ENCODE measurements around the gene TOMM40.

TOMM40 gene

DNA sequence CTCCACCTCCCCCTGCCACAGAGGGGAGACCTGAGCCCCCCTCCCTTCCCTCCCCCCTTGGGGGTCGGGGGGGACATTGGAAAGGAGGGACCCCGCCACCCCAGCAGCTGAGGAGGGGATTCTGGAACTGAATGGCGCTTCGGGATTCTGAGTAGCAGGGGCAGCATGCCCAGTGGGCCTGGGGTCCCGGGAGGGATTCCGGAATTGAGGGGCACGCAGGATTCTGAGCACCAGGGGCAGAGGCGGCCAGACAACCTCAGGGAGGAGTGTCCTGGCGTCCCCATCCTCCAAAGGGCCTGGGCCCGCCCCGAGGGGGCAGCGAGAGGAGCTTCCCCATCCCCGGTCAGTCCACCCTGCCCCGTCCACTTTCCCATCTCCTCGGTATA lies 12.2 kb downstream of the TOMM40 start:
- no peak for TF ChIP-seq NFRKB (IDR thresholded peaks at IDR 0.05)
- TF ChIP-seq ZNF384 (IDR thresholded peaks at IDR 0.05) = no peak
- TF ChIP-seq TARDBP (IDR thresholded peaks at IDR 0.05) = no peak
- TF ChIP-seq SP1 (IDR thresholded peaks at IDR 0.05) = no peak
- no peak for TF ChIP-seq LEF1 (IDR thresholded peaks at IDR 0.05; ENCODE audit: borderline replicate concordance)
- TF ChIP-seq SUZ12 (IDR thresholded peaks at IDR 0.05) = no peak
- TF ChIP-seq FOXM1 (IDR thresholded peaks at IDR 0.05; ENCODE audit: borderline replicate concordance) = no peak
- no peak for TF ChIP-seq ARNT (IDR thresholded peaks at IDR 0.05)
- no peak for TF ChIP-seq ELF4 (IDR thresholded peaks at IDR 0.05)
- TF ChIP-seq BHLHE40 (IDR thresholded peaks at IDR 0.05; ENCODE audit: borderline replicate concordance) = no peak
- TF ChIP-seq, protein P1, sequence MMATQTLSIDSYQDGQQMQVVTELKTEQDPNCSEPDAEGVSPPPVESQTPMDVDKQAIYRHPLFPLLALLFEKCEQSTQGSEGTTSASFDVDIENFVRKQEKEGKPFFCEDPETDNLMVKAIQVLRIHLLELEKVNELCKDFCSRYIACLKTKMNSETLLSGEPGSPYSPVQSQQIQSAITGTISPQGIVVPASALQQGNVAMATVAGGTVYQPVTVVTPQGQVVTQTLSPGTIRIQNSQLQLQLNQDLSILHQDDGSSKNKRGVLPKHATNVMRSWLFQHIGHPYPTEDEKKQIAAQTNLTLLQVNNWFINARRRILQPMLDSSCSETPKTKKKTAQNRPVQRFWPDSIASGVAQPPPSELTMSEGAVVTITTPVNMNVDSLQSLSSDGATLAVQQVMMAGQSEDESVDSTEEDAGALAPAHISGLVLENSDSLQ (IDR thresholded peaks at IDR 0.05) = no peak
- TF ChIP-seq CTBP1 (IDR thresholded peaks at IDR 0.05; ENCODE audit: borderline replicate concordance) = no peak
- TF ChIP-seq L3MBTL2 (conservative IDR thresholded peaks at IDR 0.05) = no peak
- ChIA-PET CTCF (interaction anchor here (1.5 to 2.3 kb wide), 2 partner anchors 46 to 49 kb away, joined by 6 read pairs; no protein-coding TSS in a partner anchor), POLR2A (interaction anchor here (0.9 kb wide), 1 partner anchor 51 kb away, joined by 3 read pairs; no protein-coding TSS in a partner anchor)
- DNase-seq (ENCODE audit: extremely low spot score) = no peak

DNA sequence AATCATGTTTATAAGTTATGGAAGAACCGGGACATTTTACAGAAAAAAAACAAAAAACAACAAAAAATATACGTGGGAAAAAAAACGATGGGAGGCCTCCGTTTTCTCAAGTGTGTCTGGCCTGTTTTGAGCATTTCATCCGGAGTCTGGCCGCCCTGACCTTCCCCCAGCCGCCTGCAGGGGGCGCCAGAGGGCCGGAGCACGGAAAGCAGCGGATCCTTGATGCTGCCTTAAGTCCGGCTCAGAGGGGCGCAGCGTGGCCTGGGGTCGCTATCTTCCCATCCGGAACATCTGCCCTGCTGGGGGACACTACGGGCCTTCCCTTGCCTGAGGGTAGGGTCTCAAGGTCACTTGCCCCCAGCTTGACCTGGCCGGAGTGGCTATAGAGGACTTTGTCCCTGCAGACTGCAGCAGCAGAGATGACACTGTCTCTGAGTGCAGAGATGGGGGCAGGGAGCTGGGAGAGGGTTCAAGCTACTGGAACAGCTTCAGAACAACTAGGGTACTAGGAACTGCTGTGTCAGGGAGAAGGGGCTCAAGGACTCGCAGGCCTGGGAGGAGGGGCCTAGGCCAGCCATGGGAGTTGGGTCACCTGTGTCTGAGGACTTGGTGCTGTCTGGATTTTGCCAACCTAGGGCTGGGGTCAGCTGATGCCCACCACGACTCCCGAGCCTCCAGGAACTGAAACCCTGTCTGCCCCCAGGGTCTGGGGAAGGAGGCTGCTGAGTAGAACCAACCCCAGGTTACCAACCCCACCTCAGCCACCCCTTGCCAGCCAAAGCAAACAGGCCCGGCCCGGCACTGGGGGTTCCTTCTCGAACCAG lies 12.8 kb downstream of the TOMM40 start:
- DNase-seq (ENCODE audit: extremely low spot score) = peak; percentile 76
- CTCF ChIA-PET = interaction anchor here (0.6 to 2.3 kb wide), 6 partner anchors 8 to 133 kb away, joined by 3 to 6 read pairs (median 4); no protein-coding TSS in a partner anchor
- POLR2A ChIA-PET = no interaction called here
- TF ChIP-seq NFRKB (IDR thresholded peaks at IDR 0.05) (no peak), FOXM1 (IDR thresholded peaks at IDR 0.05; ENCODE audit: borderline replicate concordance) (no peak), SUZ12 (IDR thresholded peaks at IDR 0.05) (no peak), FOXA1 (IDR thresholded peaks at IDR 0.05) (no peak), LEF1 (IDR thresholded peaks at IDR 0.05; ENCODE audit: borderline replicate concordance) (no peak), ARNT (IDR thresholded peaks at IDR 0.05) (no peak), FOXK2 (IDR thresholded peaks at IDR 0.05) (no peak), SP1 (IDR thresholded peaks at IDR 0.05) (no peak), BHLHE40 (IDR thresholded peaks at IDR 0.05; ENCODE audit: borderline replicate concordance) (no peak), ELF4 (IDR thresholded peaks at IDR 0.05) (no peak), ZNF384 (IDR thresholded peaks at IDR 0.05) (no peak), TARDBP (IDR thresholded peaks at IDR 0.05) (no peak), L3MBTL2 (conservative IDR thresholded peaks at IDR 0.05) (no peak), HDGF (IDR thresholded peaks at IDR 0.05; ENCODE audit: borderline replicate concordance) (no peak)
- TF ChIP-seq, protein P1 (IDR thresholded peaks at IDR 0.05) = no peak

DNA sequence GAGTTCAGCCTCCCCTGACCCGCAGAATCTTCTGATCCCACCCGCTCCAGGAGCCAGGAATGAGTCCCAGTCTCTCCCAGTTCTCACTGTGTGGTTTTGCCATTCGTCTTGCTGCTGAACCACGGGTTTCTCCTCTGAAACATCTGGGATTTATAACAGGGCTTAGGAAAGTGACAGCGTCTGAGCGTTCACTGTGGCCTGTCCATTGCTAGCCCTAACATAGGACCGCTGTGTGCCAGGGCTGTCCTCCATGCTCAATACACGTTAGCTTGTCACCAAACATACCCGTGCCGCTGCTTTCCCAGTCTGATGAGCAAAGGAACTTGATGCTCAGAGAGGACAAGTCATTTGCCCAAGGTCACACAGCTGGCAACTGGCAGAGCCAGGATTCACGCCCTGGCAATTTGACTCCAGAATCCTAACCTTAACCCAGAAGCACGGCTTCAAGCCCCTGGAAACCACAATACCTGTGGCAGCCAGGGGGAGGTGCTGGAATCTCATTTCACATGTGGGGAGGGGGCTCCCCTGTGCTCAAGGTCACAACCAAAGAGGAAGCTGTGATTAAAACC lies 13.5 kb downstream of the TOMM40 start:
- CTCF ChIA-PET = interaction anchor here (0.8 to 2.3 kb wide), 7 partner anchors 8 to 133 kb away, joined by 3 to 6 read pairs (median 4); partner anchors contain the start of gene CLPTM1
- DNase-seq (ENCODE audit: extremely low spot score) = no peak
- TF ChIP-seq FOXM1 (IDR thresholded peaks at IDR 0.05; ENCODE audit: borderline replicate concordance) (no peak), FOXK2 (IDR thresholded peaks at IDR 0.05) (no peak), HDGF (IDR thresholded peaks at IDR 0.05; ENCODE audit: borderline replicate concordance) (no peak), NFRKB (IDR thresholded peaks at IDR 0.05) (no peak), ARNT (IDR thresholded peaks at IDR 0.05) (no peak), TARDBP (IDR thresholded peaks at IDR 0.05) (no peak), L3MBTL2 (conservative IDR thresholded peaks at IDR 0.05) (no peak), SUZ12 (IDR thresholded peaks at IDR 0.05) (no peak), LEF1 (IDR thresholded peaks at IDR 0.05; ENCODE audit: borderline replicate concordance) (no peak), SP1 (IDR thresholded peaks at IDR 0.05) (no peak), ZNF384 (IDR thresholded peaks at IDR 0.05) (no peak), FOXA1 (IDR thresholded peaks at IDR 0.05) (no peak), CTBP1 (IDR thresholded peaks at IDR 0.05; ENCODE audit: borderline replicate concordance) (no peak)
- TF ChIP-seq, protein P1 (IDR thresholded peaks at IDR 0.05) = no peak
- POLR2A ChIA-PET = no interaction called here

DNA sequence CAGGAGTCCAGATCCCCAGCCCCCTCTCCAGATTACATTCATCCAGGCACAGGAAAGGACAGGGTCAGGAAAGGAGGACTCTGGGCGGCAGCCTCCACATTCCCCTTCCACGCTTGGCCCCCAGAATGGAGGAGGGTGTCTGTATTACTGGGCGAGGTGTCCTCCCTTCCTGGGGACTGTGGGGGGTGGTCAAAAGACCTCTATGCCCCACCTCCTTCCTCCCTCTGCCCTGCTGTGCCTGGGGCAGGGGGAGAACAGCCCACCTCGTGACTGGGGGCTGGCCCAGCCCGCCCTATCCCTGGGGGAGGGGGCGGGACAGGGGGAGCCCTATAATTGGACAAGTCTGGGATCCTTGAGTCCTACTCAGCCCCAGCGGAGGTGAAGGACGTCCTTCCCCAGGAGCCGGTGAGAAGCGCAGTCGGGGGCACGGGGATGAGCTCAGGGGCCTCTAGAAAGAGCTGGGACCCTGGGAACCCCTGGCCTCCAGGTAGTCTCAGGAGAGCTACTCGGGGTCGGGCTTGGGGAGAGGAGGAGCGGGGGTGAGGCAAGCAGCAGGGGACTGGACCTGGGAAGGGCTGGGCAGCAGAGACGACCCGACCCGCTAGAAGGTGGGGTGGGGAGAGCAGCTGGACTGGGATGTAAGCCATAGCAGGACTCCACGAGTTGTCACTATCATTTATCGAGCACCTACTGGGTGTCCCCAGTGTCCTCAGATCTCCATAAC lies 14.5 kb downstream of the TOMM40 start, which contains the start of gene APOE:
APOE (plus strand) TSS at position 360 of the 724 bp plus-strand sequence. CDS start 829 bp downstream, outside the sequence.
- no peak for DNase-seq (ENCODE audit: extremely low spot score)
- TF ChIP-seq CTBP1 (IDR thresholded peaks at IDR 0.05; ENCODE audit: borderline replicate concordance) (no peak), TARDBP (IDR thresholded peaks at IDR 0.05) (no peak)
- TF ChIP-seq, protein P1 (IDR thresholded peaks at IDR 0.05) = no peak
- ChIA-PET POLR2A (interaction anchor here (0.9 to 1.9 kb wide), 4 partner anchors 9 to 49 kb away, joined by 3 to 12 read pairs (median 4); partner anchors contain the start of genes APOC1, CLPTM1 and TOMM40), CTCF (interaction anchor here (0.7 to 1.4 kb wide), 4 partner anchors 15 to 49 kb away, joined by 3 to 4 read pairs (median 4); partner anchors contain the start of genes CLPTM1 and TOMM40)
